ENCODE measurements around the gene GPR146. TPM values are rescaled to one million over a fixed set of nuclear protein-coding genes. Genes with fewer than 3 reads are reported as not detected.

Gene GPR146
- total RNA-seq, 1 experiment from 2014 or later = 9.2 TPM

- no peak for DNase-seq
- Histone ChIP-seq H3K36me3 (ENCODE audit: insufficient read depth, low read length) (no peaks in the 10 kb centered on the region), H2AFZ (ENCODE audit: low read length) (no peak overlapping the region), H3K4me2 (ENCODE audit: low read depth, low read length, poor library complexity, severe bottlenecking) (no peak overlapping the region), H3K9me3 (ENCODE audit: low read length) (no peaks in the 10 kb centered on the region), H4K20me1 (ENCODE audit: insufficient read depth, low read depth, low read length) (peaks cover 46% of the 10 kb centered on the region), H3K9ac (ENCODE audit: low read length) (no peak overlapping the region), H3K4me3 (ENCODE audit: low read length) (no peak overlapping the region), H3K79me2 (ENCODE audit: low read length) (no peaks in the 10 kb centered on the region), H3K27ac (ENCODE audit: low read length) (no peak overlapping the region), H3K9me2 (replicated peaks; ENCODE audit: insufficient read depth, low read length) (no peaks in the 10 kb centered on the region), H3K4me1 (ENCODE audit: low read length) (no peaks in the 10 kb centered on the region), H3K27me3 (ENCODE audit: low read length) (no peaks in the 10 kb centered on the region)
These were observed 64.0 kb downstream of the GPR146 start for GRCh38 chr7:1108264-1108920.

Small RNAs within 50 kb of the gene (small RNA-seq; reads per million reads assigned to genes)
- gene MIR339 = 6.2 reads per million, percentile 84 among the genes with 10 or more reads in this experiment

Other genes starting within 250 kb of the GPR146 start
- 39.6 and 62.1 TPM in 2 replicates for gene SUN1, start 212.1 kb upstream of the GPR146 start, total RNA-seq (2014; rRNA removed; shearing (Covaris generic); ENCODE audit: low replicate concordance)
- gene GET4, start 168.0 kb upstream of the GPR146 start, total RNA-seq (2014; rRNA removed; shearing (Covaris generic); ENCODE audit: low replicate concordance) = 16.2 and 33.3 TPM in 2 replicates
- not detected in 2 replicates for gene ADAP1, start 89.9 kb upstream of the GPR146 start, total RNA-seq (2014; rRNA removed; shearing (Covaris generic); ENCODE audit: low replicate concordance)
- 14.5 and 20.5 TPM in 2 replicates for gene COX19, start 69.0 kb upstream of the GPR146 start, total RNA-seq (2014; rRNA removed; shearing (Covaris generic); ENCODE audit: low replicate concordance)
- not detected in 2 replicates for gene CYP2W1, start 61.4 kb upstream of the GPR146 start, total RNA-seq (2014; rRNA removed; shearing (Covaris generic); ENCODE audit: low replicate concordance)
- not detected in 2 replicates for gene GPER1, start 43.6 kb downstream of the GPR146 start, total RNA-seq (2014; rRNA removed; shearing (Covaris generic); ENCODE audit: low replicate concordance)
- 5.2 and 11.5 TPM in 2 replicates for gene ZFAND2A, start 115.7 kb downstream of the GPR146 start, total RNA-seq (2014; rRNA removed; shearing (Covaris generic); ENCODE audit: low replicate concordance)
- not detected in 2 replicates for gene UNCX, start 188.3 kb downstream of the GPR146 start, total RNA-seq (2014; rRNA removed; shearing (Covaris generic); ENCODE audit: low replicate concordance)